Stimulated activated CD8-positive, alpha-beta memory T cell treated with anti-CD3 and anti-CD28 coated beads, Interleukin-4, amount 100 ng/mL, for 4 hours (primary cell): ENCODE measurements around the gene FBXO31.
"Not testable (repeated sequence)": the region's sequence is repeated elsewhere in the genome, so short reads cannot be mapped to it uniquely, and the experiment has no call there.

Experiments used
- DNase-seq, 2 donors: peaks; one replicate each; pipeline ENCODE4 v3.0.0-alpha.2; 2020; ENCODE audit warnings: low read depth in 2 of 2, low spot score in 1 of 2

Gene FBXO31

GRCh38 chr16:87387942-87388817, 4.6 kb upstream of the FBXO31 start:
- DNase-seq: peak; percentile 72 to 79

DNA sequence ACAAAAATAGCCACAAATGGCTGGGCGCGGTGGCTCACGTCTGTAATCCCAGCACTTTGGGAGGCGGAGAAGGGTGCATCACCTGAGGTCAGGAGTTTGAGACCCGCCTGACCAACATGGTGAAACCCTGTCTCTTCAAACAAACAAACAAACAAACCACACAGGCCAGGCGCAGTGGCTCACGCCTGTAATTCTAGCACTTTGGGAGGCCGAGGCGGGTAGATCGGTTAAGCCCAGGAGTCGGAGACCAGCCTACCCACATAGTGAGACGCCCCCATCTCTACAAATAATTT, 1.2 kb upstream of the FBXO31 start:
- not testable (repeated sequence) for DNase-seq

GRCh38 chr16:87384162-87384874, 742 bp upstream of the FBXO31 start:
- DNase-seq: no peak

DNA sequence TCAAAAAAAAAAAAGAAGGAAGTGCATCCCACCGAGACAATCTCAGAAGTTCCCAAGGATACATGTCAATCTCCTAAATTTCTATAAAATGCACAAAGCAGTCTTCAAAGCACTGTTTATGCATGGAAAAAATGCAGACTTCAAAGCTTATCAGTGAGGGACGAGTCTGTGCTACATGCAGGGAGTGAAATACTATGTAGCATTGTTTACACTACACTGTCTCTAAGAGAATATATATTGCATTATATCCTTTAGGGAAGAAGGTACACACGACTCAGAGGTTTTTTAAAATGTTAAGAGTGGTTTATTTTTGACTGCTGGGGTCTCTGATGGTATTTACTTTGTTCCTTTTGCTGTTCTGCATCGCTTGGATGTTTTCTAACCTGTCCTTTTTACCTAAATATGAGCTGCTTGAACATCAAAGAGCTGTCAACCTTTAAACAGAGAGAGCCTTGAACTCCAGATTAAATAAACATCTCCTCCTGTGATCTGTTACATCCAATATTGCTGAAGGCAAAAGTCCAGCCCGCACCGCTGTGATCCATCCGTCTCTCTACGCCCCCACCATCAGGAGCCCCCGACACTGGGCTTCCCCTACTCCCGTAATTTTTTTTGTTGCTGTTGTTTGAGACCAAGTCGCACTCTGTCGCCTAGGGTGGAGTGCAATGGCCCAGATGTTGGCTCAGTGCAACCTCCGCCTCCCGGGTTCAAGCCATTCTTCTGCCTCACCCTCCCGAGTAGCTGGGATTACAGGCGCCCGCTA, 1.4 kb downstream of the FBXO31 start:
- no peak for DNase-seq

DNA sequence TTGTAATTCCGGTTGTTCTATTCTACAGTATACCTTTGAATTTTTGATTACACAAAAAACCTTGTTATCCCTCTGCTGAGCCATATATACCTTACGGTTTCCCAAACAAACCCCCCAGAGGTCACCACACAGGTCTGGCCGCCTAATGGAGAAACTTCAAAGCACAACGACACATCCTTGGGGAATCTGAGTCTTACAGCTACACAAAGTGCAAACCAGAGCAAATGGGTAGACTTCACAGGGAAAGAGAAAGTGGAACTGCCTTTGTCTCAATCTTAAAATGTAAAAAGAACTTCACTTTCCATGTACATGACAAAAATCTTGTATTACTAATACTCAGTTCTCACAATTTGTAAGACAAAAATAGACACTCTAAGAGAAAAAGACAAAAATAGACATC, 2.7 kb downstream of the FBXO31 start:
- DNase-seq: no peak

GRCh38 chr16:87380403-87380802, 3.2 kb downstream of the FBXO31 start:
- DNase-seq: no peak

DNA sequence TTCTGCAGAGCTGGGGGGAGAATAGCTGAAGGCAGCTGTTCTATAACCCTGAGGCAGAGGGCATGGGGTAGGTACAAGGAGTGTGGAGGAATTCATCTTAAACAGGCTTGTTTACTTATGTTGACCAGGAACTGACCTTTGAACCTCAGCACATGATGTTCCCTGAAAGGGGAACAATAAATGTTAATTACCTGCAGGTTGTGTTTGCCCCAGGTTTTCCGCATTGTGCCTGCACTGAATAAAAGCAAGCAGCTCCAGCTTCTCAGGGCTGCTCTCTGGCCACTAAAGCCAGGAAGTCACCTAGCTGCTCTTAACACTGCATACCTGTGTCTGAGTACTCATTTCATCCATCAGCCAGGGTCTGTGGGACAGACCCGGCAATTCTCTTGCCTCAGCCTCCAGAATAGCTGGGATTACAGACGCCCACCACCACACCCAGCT, 4.2 kb downstream of the FBXO31 start:
- not testable (repeated sequence) for DNase-seq

- no peak for DNase-seq
Observed at GRCh38 chr16:87376660-87377059, 6.9 kb downstream of the FBXO31 start.

DNA sequence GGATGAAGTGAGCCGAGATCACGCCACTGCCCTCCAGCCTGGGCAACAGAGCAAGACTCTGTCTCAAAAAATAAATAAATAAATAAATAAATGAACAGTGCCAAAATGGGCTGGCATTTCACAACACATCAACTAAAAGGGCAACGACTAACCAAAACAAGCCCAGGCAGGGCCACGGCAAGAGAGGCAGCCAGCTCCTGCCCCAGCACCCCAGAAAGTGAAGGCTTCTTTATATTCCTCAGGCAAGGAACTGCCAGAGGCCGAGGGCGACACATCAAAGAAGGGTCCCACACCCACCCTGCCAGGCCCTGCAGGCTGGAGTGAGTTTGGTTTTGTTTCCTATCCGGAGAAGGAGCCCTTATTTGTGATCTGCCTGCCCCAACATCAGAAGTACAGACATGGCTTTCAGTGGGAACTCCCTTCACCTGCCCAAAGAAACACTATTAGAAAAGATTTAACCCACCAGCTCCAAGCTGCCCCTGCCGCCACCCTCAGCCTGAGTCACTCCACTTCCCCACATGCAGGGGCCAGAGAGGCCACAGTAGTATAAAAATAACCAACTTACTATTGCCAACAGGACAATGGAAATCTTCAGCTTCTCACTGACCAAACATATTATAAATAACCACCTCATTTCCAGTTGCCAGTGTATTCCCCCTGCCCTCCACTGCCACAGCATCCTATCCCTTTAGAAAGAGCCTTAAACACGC, 8.0 kb downstream of the FBXO31 start:
- no peak for DNase-seq

- no peak for DNase-seq
Observed at GRCh38 chr16:87374313-87374712, 9.3 kb downstream of the FBXO31 start.

GRCh38 chr16:87372305-87372704, 11.3 kb downstream of the FBXO31 start:
- no peak for DNase-seq

- DNase-seq: no peak
Observed at GRCh38 chr16:87371261-87371866, 12.2 kb downstream of the FBXO31 start.

DNA sequence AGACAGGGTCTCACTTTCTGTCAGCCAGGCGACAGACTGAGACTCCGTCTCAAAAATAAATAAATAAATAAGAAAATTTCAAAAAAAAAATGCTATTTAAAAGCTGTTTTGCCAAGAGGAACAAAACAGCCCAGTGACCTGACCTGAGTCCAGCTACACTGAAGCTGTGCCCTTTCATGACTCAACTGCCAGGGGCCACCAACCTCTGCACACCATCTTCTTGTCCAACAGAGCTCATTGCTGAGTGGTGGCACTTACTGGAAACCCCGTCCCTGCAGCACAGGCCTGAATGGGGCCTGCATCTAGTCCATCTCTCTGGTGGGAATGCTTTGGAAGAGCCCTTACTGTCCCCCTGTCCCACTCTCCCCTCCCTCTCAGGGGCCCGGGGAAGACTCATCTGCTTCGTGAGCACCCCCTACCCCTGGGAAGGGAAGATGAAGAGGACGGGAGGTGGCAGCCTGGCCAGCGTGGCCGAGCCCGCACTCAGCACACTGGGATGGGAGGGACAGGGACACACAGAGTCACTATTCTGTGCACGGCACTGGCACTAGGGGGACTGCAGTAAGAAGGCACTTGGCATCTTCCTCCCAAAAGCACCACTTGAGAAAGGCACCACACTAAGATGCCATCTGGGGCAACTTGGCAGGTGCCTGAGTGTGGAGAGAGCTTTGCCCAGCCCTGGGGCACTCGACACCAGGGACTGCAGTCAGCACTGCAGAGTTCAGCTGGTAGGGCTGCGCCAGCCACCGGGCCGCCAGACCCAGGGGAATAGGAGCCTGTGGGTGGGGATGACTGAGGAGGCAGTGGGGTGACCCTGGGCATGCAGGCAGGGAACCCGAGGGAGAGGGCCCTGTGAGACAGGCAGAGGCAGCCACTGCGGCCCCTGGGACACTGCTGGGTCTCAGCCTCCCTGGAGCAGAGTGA, 13.5 kb downstream of the FBXO31 start:
- DNase-seq: no peak

GRCh38 chr16:87369117-87369765, 14.3 kb downstream of the FBXO31 start:
- no peak for DNase-seq

- no peak for DNase-seq
Observed at GRCh38 chr16:87368029-87368770, 15.4 kb downstream of the FBXO31 start.

DNA sequence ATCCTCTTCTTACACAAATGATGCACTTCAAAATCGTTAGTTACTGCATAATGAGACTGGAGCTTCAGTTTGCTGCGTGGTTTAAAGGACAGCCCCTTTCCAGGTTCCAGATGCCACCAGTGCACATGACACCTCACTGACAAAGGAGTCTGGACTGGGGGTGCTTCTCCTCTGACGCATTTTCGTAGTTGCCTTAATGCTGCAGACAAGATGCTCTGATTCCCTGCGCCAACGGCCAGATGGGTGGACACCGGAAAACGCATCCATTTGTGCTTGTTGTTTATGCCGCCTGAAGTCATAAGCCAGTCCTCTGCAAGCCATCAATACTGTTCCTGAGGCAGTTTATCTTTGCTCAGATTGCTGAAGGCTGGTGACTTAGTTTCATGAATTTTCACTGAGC, 16.0 kb downstream of the FBXO31 start:
- DNase-seq: no peak

GRCh38 chr16:87366930-87367329, 16.6 kb downstream of the FBXO31 start:
- no peak for DNase-seq

- no peak for DNase-seq
Observed at GRCh38 chr16:87366288-87366687, 17.3 kb downstream of the FBXO31 start.
